GM12878 (cell line): ENCODE results near the gene SPATA32. TPM values are rescaled to one million over a fixed set of nuclear protein-coding genes. Genes with fewer than 3 reads are reported as not detected.

Experiments
- ASH2L ChIP-seq: fragments of 300-600, 200-600 bp; sonication (generic); IDR thresholded peaks from 2 replicates; pipeline ENCODE4 v1.6.1; 2017; ENCODE audit warnings: low read depth, mild to moderate bottlenecking, borderline replicate concordance
- BCL11A ChIP-seq: IDR thresholded peaks from 2 replicates; pipeline ENCODE4 v1.6.1; 2011; ENCODE audit warnings: low read depth, low read length
- BCL3 ChIP-seq: IDR thresholded peaks from 2 replicates; pipeline ENCODE4 v1.6.1; 2011; ENCODE audit warnings: borderline replicate concordance, low read depth, mild to moderate bottlenecking, moderate library complexity, low read length; ENCODE audit not compliant: insufficient read depth, poor library complexity, severe bottlenecking
- CBX3 ChIP-seq: fragments of 200-600 bp; sonication (generic); IDR thresholded peaks from 2 replicates; pipeline ENCODE4 v1.6.1; 2016; ENCODE audit warnings: low read depth, borderline replicate concordance
- CEBPB ChIP-seq, 2 experiments: fragments of 150-350 bp in 1 of 2; IDR thresholded peaks; 2 replicates each; pipeline ENCODE4 v1.6.1; 2012 to 2014; ENCODE audit warnings: low read depth in 2 of 2, low read length in 2 of 2, borderline replicate concordance in 1 of 2, inconsistent platforms in 1 of 2
- ETV6 ChIP-seq, 2 experiments: fragments of 450-650 bp in 1 of 2; IDR thresholded peaks in 1 of 2; conservative IDR thresholded peaks in 1 of 2; 2 replicates each; pipeline ENCODE4 v1.6.1; 2014; ENCODE audit warnings: antibody characterized with exemption in 1 of 2, borderline replicate concordance in 1 of 2, low read depth in 1 of 2, mild to moderate bottlenecking in 1 of 2, moderate library complexity in 1 of 2
- HDGF ChIP-seq: fragments of 450-650 bp; IDR thresholded peaks from 2 replicates; pipeline ENCODE4 v1.6.1; 2016; ENCODE audit warnings: antibody characterized with exemption
- IRF5 ChIP-seq: fragments of 450-650 bp; IDR thresholded peaks from 2 replicates; pipeline ENCODE4 v1.6.1; 2017; ENCODE audit warnings: borderline replicate concordance
- JUNB ChIP-seq: IDR thresholded peaks from 2 replicates; pipeline ENCODE4 v1.6.1; 2016; ENCODE audit warnings: antibody characterized with exemption, mild to moderate bottlenecking
- JUND ChIP-seq: IDR thresholded peaks from 2 replicates; pipeline ENCODE4 v1.6.1; 2012; ENCODE audit warnings: low read depth, mild to moderate bottlenecking, low read length, improper control_type of control experiment, moderate library complexity
- MEF2A ChIP-seq: IDR thresholded peaks from 2 replicates; pipeline ENCODE4 v1.6.1; 2011; ENCODE audit warnings: low read depth, mild to moderate bottlenecking, low read length, moderate library complexity; ENCODE audit not compliant: insufficient read depth
- MYB ChIP-seq: fragments of 150-350 bp; IDR thresholded peaks from 2 replicates; pipeline ENCODE4 v1.6.1; 2014; ENCODE audit warnings: mild to moderate bottlenecking, low read depth, low read length, borderline replicate concordance
- NFXL1 ChIP-seq: fragments of 450-650 bp; IDR thresholded peaks from 2 replicates; pipeline ENCODE4 v1.6.1; 2017; ENCODE audit warnings: antibody characterized with exemption, mild to moderate bottlenecking, borderline replicate concordance
- NFYA ChIP-seq: IDR thresholded peaks from 2 replicates; pipeline ENCODE4 v1.6.1; 2011; ENCODE audit warnings: low read depth, mild to moderate bottlenecking, low read length, improper control_type of control experiment, borderline replicate concordance
- RELB ChIP-seq: fragments of 450-650 bp; IDR thresholded peaks from 2 replicates; pipeline ENCODE4 v1.6.1; 2017; ENCODE audit warnings: low read depth, mild to moderate bottlenecking, moderate library complexity
- RUNX3 ChIP-seq: IDR thresholded peaks from 2 replicates; pipeline ENCODE4 v1.6.1; 2012; ENCODE audit warnings: low read length, inconsistent platforms
- SKIL ChIP-seq: fragments of 450-650 bp; IDR thresholded peaks from 2 replicates; pipeline ENCODE4 v1.6.1; 2017; ENCODE audit warnings: mild to moderate bottlenecking, low read depth, inconsistent platforms; ENCODE audit not compliant: poor library complexity, severe bottlenecking
- SMARCA5 ChIP-seq: fragments of 450-650 bp; IDR thresholded peaks from 2 replicates; pipeline ENCODE4 v1.6.1; 2017; ENCODE audit warnings: mild to moderate bottlenecking
- SREBF2 ChIP-seq: IDR thresholded peaks from 2 replicates; pipeline ENCODE4 v1.6.1; 2012; ENCODE audit warnings: mild to moderate bottlenecking, low read length
- SRF ChIP-seq, 2 experiments: IDR thresholded peaks; 2 replicates each; pipeline ENCODE4 v1.6.1; 2011; ENCODE audit warnings: low read depth in 2 of 2, low read length in 2 of 2, mild to moderate bottlenecking in 1 of 2, moderate library complexity in 1 of 2
- STAT1 ChIP-seq: fragments of 450-650 bp; conservative IDR thresholded peaks from 2 replicates; pipeline ENCODE4 v1.6.1; 2014; ENCODE audit warnings: antibody characterized with exemption, mild to moderate bottlenecking
- polyA plus RNA-seq, 11 experiments: library from polyadenylated mRNA; depleted of rRNA in 4 of 11; unstranded in 6 of 11; stranded (reverse) in 5 of 11; fragments of >200 nt; fragmentation: Nextera tagmentation in 4 of 11; fragmentation: Illumina TruSeq in 1 of 11; extraction: Ambion mirVana in 4 of 11; extraction: Trizol in 1 of 11; gene quantifications; 1 replicate in 1 of 11; 2 replicates in 10 of 11; pipeline versions ENCODE4 v1.2.1 to v1.2.3, GENCODE V29; 2011 to 2016; ENCODE audit warnings: inconsistent platforms in 2 of 11, missing spikeins in 2 of 11, low read depth in 1 of 11
- total RNA-seq, 4 experiments: library from RNA; depleted of rRNA in 3 of 4; stranded (reverse); fragments of >200 nt in 3 of 4; fragmentation: Illumina TruSeq in 1 of 4; extraction: Trizol in 1 of 4; gene quantifications; 2 replicates each; pipeline versions ENCODE4 v1.2.1 to v1.2.3, GENCODE V29; 2013 to 2021
- TF ChIP-seq, protein P1 (sequence below): IDR thresholded peaks from 2 replicates; pipeline ENCODE4 v1.6.1; 2011; ENCODE audit warnings: mild to moderate bottlenecking, low read depth, low read length, moderate library complexity; ENCODE audit not compliant: insufficient replicate concordance

Gene SPATA32
- total and polyA plus RNA-seq, 10 of the 15 experiments (the other 5 are each of a cell fraction or from before 2014, with no cell fraction given) = 0.03 to 0.35 (median 0.11) TPM; not detected in 3

DNA sequence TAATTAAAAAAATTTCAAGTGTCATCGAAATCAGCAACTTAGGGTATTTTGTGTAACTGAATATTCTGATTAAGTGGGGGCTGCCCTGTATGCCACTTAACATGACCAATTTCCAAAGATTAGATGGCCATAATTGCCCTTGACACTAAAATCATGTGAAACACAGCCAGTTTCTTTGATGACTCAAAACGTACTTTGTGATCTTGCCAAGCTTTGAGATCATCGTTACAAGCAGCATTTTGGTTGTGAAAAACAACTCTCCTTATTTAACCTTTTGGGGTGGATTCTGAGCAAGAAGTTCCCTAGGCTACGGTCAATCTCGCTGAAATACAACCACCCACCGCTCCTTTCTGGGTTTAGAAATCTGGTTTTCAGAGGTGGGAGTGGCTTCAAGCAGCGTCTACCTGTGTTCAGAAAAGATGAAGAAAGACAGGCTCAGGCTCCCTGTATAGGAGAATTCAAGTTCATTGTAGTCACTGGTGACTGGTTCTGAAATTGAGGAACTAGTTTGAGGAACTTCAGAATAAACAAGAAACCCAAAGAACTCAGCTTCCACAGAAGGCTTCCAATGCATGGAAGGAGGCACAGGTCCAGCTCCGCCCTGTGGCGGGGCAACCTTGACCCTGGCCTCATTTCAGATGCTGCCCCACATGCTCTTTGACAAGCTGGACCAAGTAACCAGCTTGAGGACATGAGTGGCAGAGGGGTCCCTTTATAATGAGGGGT is 45.6 kb upstream of the SPATA32 start (continued):
- peak in 1 of 2 experiments; percentile 65; a peak in 1 of 4 replicates for TF ChIP-seq ETV6 (conservative IDR thresholded peaks at IDR 0.05 in 1 of 2, IDR thresholded peaks at IDR 0.05 in 1 of 2; ENCODE audit: borderline replicate concordance in 1 of 2, low read depth in 1 of 2)
- TF ChIP-seq CEBPB (IDR thresholded peaks at IDR 0.05; ENCODE audit: borderline replicate concordance in 1 of 2, low read depth in 2 of 2, low read length in 2 of 2) = no peak
- TF ChIP-seq BCL3 = peak; percentile 56
- TF ChIP-seq SREBF2 = no peak
- TF ChIP-seq MEF2A = peak; percentile 82; the same call in 1 of the 2 replicates
- TF ChIP-seq BCL11A = peak; percentile 91
- peak; percentile 80 for TF ChIP-seq SKIL
- peak; percentile 80 for TF ChIP-seq RELB
- no peak for TF ChIP-seq ASH2L
- TF ChIP-seq RUNX3 = peak; percentile 81
- TF ChIP-seq SRF (IDR thresholded peaks at IDR 0.05; ENCODE audit: low read depth in 2 of 2, low read length in 2 of 2) = 0 out of 4 replicates have a peak, but pooled peaks of 1 of the 2 experiments have one; percentile 20
- TF ChIP-seq STAT1 = no peak
- no peak for TF ChIP-seq IRF5
- no peak for TF ChIP-seq MYB
- no peak; the same call in 1 of the 2 replicates for TF ChIP-seq SMARCA5
- no peak for TF ChIP-seq NFYA
- no peak for TF ChIP-seq CBX3
- no peak for TF ChIP-seq NFXL1
- TF ChIP-seq, protein P1, sequence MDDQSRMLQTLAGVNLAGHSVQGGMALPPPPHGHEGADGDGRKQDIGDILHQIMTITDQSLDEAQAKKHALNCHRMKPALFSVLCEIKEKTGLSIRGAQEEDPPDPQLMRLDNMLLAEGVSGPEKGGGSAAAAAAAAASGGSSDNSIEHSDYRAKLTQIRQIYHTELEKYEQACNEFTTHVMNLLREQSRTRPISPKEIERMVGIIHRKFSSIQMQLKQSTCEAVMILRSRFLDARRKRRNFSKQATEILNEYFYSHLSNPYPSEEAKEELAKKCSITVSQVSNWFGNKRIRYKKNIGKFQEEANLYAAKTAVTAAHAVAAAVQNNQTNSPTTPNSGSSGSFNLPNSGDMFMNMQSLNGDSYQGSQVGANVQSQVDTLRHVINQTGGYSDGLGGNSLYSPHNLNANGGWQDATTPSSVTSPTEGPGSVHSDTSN = no peak
- 0 out of 2 replicates have a peak, but pooled peaks have one; percentile 34 for TF ChIP-seq HDGF
- peak; percentile 96 for TF ChIP-seq JUNB
- peak; percentile 89 for TF ChIP-seq JUND
